H1 (cell line): ENCODE measurements around the gene NUP205. TPM values are rescaled to one million over a fixed set of nuclear protein-coding genes. Genes with fewer than 3 reads are reported as not detected.

Experiments
- CTCF ChIA-PET: fragments of 300-600 bp; sonication (Branson Sonifier 250); formaldehyde crosslinking; loops from one replicate; lab custom pipeline; 2021; ENCODE audit not compliant: partially characterized antibody; lab: Charles Lee
- POLR2A ChIA-PET: fragments of 300-600 bp; sonication (Branson Sonifier 250); formaldehyde crosslinking; loops from one replicate; lab custom pipeline; 2021; ENCODE audit warnings: inconsistent platforms; ENCODE audit not compliant: partially characterized antibody; lab: Charles Lee
- DNase-seq, 2 experiments: peaks; one replicate each; pipeline versions ENCODE4 v3.0.0 to v3.0.0-alpha.2; 2010 to 2022; ENCODE audit warnings: low spot score in 2 of 2, low read depth in 1 of 2, mixed read lengths in 1 of 2
- FAIRE-seq: peaks from 2 replicates; lab custom pipeline; 2011; peaks lifted over from hg19 to GRCh38; lab: Jason Lieb, UNC
- H2AFZ ChIP-seq: 2 replicates; pipeline ENCODE4 v1.8.1; 2012; ENCODE audit warnings: low read length, inconsistent platforms
- H2AK5ac ChIP-seq: 2 replicates; pipeline ENCODE4 v1.6.1; 2013; ENCODE audit warnings: low read depth, low read length
- H2BK120ac ChIP-seq: replicated peaks from 2 replicates; pipeline ENCODE3; 2013; ENCODE audit warnings: low read depth, low read length, inconsistent platforms
- H2BK12ac ChIP-seq: 2 replicates; pipeline ENCODE4 v1.6.1; 2013; ENCODE audit warnings: low read depth, low read length
- H2BK15ac ChIP-seq: 2 replicates; pipeline ENCODE4 v1.6.1; 2013; ENCODE audit warnings: low read length
- H2BK20ac ChIP-seq: 2 replicates; pipeline ENCODE4 v1.6.1; 2013; ENCODE audit warnings: low read length
- H2BK5ac ChIP-seq: 2 replicates; pipeline ENCODE4 v1.6.1; 2013; ENCODE audit warnings: low read depth, low read length
- H3K14ac ChIP-seq: 2 replicates; pipeline ENCODE4 v1.6.1; 2013; ENCODE audit warnings: inconsistent platforms; ENCODE audit not compliant: insufficient read length
- H3K18ac ChIP-seq: 2 replicates; pipeline ENCODE4 v1.6.1; 2013; ENCODE audit warnings: low read length; ENCODE audit errors: extremely low read depth
- H3K23ac ChIP-seq: 2 replicates; pipeline ENCODE4 v1.6.1; 2013; ENCODE audit warnings: inconsistent platforms; ENCODE audit not compliant: insufficient read length
- H3K23me2 ChIP-seq: 2 replicates; pipeline ENCODE4 v1.6.1; 2013; ENCODE audit warnings: low read depth, low read length
- H3K27ac ChIP-seq: 2 replicates; pipeline ENCODE4 v1.6.1; 2011; ENCODE audit warnings: low read depth, low read length, inconsistent platforms
- H3K27me3 ChIP-seq, 4 experiments: replicated peaks in 1 of 4; 1 replicate in 1 of 4; 2 replicates in 3 of 4; pipeline versions ENCODE4 v1.6.1 to v1.8.1; 2011 to 2013; ENCODE audit warnings: low read length in 3 of 4, mild to moderate bottlenecking in 3 of 4, inconsistent platforms in 2 of 4, mixed read lengths in 2 of 4, moderate library complexity in 1 of 4; ENCODE audit not compliant: control insufficient read depth in 3 of 4, insufficient read depth in 3 of 4; ENCODE audit errors: extremely low read depth in 1 of 4
- H3K36me3 ChIP-seq, 4 experiments: 2 replicates each; pipeline versions ENCODE4 v1.6.1 to v1.8.1; 2011 to 2013; ENCODE audit warnings: mild to moderate bottlenecking in 4 of 4, low read length in 3 of 4, moderate library complexity in 2 of 4, control low read depth in 1 of 4, inconsistent platforms in 1 of 4; ENCODE audit not compliant: insufficient read depth in 4 of 4, control insufficient read depth in 2 of 4
- H3K4ac ChIP-seq: replicated peaks from 2 replicates; pipeline ENCODE3; 2013; ENCODE audit warnings: low read length, low read depth, mixed read lengths, inconsistent platforms; ENCODE audit not compliant: insufficient read length
- H3K4me1 ChIP-seq, 4 experiments: replicated peaks in 1 of 4; 1 replicate in 1 of 4; 2 replicates in 3 of 4; pipeline versions ENCODE4 v1.6.1 to v1.8.1; 2011 to 2013; ENCODE audit warnings: low read length in 3 of 4, inconsistent platforms in 2 of 4, mixed read lengths in 1 of 4; ENCODE audit not compliant: insufficient read depth in 4 of 4, control insufficient read depth in 3 of 4
- H3K4me2 ChIP-seq, 2 experiments: 2 replicates each; pipeline versions ENCODE4 v1.6.1 to v1.8.1; 2011 to 2013; ENCODE audit warnings: low read depth in 2 of 2, low read length in 2 of 2, control low read depth in 1 of 2, inconsistent platforms in 1 of 2, mild to moderate bottlenecking in 1 of 2; ENCODE audit not compliant: insufficient read depth in 1 of 2
- H3K4me3 ChIP-seq, 4 experiments: fragments of 200-600, 300-600 bp in 1 of 4; sonication (generic), shearing (Covaris generic), sonication (Bioruptor Twin) in 1 of 4; 2 replicates each; pipeline versions ENCODE4 v1.5.1 to v1.8.1; 2011 to 2016; ENCODE audit warnings: low read length in 4 of 4, low read depth in 3 of 4, control low read depth in 2 of 4, inconsistent platforms in 2 of 4, mild to moderate bottlenecking in 2 of 4, mixed read lengths in 1 of 4, moderate library complexity in 1 of 4; ENCODE audit not compliant: insufficient read depth in 2 of 4; ENCODE audit errors: extremely low read depth in 1 of 4
- H3K56ac ChIP-seq: replicated peaks from 2 replicates; pipeline ENCODE3; 2013; ENCODE audit warnings: low read depth, mild to moderate bottlenecking, mixed read lengths, low read length, inconsistent platforms; ENCODE audit not compliant: insufficient read length
- H3K79me1 ChIP-seq: 2 replicates; pipeline ENCODE4 v1.6.1; 2013; ENCODE audit warnings: low read depth, low read length, control low read depth
- H3K79me2 ChIP-seq, 2 experiments: 2 replicates each; pipeline versions ENCODE4 v1.6.1 to v1.8.1; 2012 to 2013; ENCODE audit warnings: low read length in 2 of 2, mild to moderate bottlenecking in 2 of 2, inconsistent platforms in 1 of 2; ENCODE audit not compliant: insufficient read depth in 2 of 2, control insufficient read depth in 1 of 2
- H3K9ac ChIP-seq, 4 experiments: replicated peaks in 1 of 4; 1 replicate in 1 of 4; 2 replicates in 3 of 4; pipeline versions ENCODE4 v1.6.1 to v1.8.1; 2011 to 2013; ENCODE audit warnings: low read depth in 3 of 4, low read length in 3 of 4, control low read depth in 2 of 4, mild to moderate bottlenecking in 2 of 4, moderate library complexity in 2 of 4, inconsistent platforms in 1 of 4; ENCODE audit errors: extremely low read depth in 1 of 4
- H3K9me3 ChIP-seq, 2 experiments: 2 replicates each; pipeline versions ENCODE4 v1.6.1 to v1.8.1; 2012 to 2013; ENCODE audit warnings: mild to moderate bottlenecking in 2 of 2, moderate library complexity in 2 of 2, control low read depth in 1 of 2, inconsistent platforms in 1 of 2, low read depth in 1 of 2, low read length in 1 of 2, mixed read lengths in 1 of 2; ENCODE audit not compliant: insufficient read depth in 2 of 2
- H4K20me1 ChIP-seq, 2 experiments: replicated peaks in 1 of 2; 2 replicates each; pipeline versions ENCODE3 to v1.8.1; 2011 to 2013; ENCODE audit warnings: inconsistent platforms in 2 of 2, low read length in 2 of 2, mild to moderate bottlenecking in 1 of 2; ENCODE audit not compliant: insufficient read depth in 2 of 2, control insufficient read depth in 1 of 2
- H4K5ac ChIP-seq: 2 replicates; pipeline ENCODE4 v1.6.1; 2013; ENCODE audit warnings: low read length, low read depth, mixed read lengths, inconsistent platforms; ENCODE audit not compliant: insufficient read length
- H4K8ac ChIP-seq: 2 replicates; pipeline ENCODE4 v1.8.0; 2013; ENCODE audit warnings: mild to moderate bottlenecking, moderate library complexity, low read length, inconsistent platforms; ENCODE audit not compliant: insufficient read depth; ENCODE audit errors: extremely low read depth
- H4K91ac ChIP-seq: replicated peaks from 2 replicates; pipeline ENCODE3; 2013; ENCODE audit warnings: low read length, mixed read lengths, inconsistent platforms; ENCODE audit not compliant: insufficient read length
- CTBP2 ChIP-seq: IDR thresholded peaks from 2 replicates; pipeline ENCODE4 v1.7.0; 2011; ENCODE audit warnings: borderline replicate concordance, mild to moderate bottlenecking, moderate library complexity, mixed read lengths, low read length; ENCODE audit not compliant: insufficient read depth, insufficient read length
- KDM1A ChIP-seq: fragments of 200-600, 300-600 bp; sonication (generic); IDR thresholded peaks from 2 replicates; pipeline ENCODE4 v1.7.1; 2016; ENCODE audit warnings: mild to moderate bottlenecking, low read length, borderline replicate concordance
- MAX ChIP-seq: IDR thresholded peaks from 2 replicates; pipeline ENCODE4 v1.6.1; 2012; ENCODE audit warnings: inconsistent platforms
- WGBS, 2 experiments: shearing (Covaris generic) in 1 of 2; methylation state at CpG; one replicate each; pipeline versions ENCODE4 v1.1.6 to v1.1.7; 2013 to 2015; ENCODE audit warnings: low lambda C conversion rate in 2 of 2, mixed read lengths in 2 of 2, inconsistent platforms in 1 of 2, low coverage in 1 of 2, missing lambda C conversion rate in 1 of 2; ENCODE audit not compliant: insufficient replicate concordance in 2 of 2, insufficient coverage in 1 of 2, insufficient read length in 1 of 2; ENCODE audit errors: extremely low coverage in 1 of 2, missing lambda C conversion rate in 1 of 2; 5-methylcytosine and 5-hydroxymethylcytosine counted together
- polyA plus RNA-seq, 7 experiments: library from polyadenylated mRNA; depleted of rRNA in 3 of 7; stranded (reverse) in 5 of 7; unstranded in 2 of 7; fragments of >200 nt in 5 of 7; fragments of 200-250 nt in 2 of 7; gene quantifications; 1 replicate in 5 of 7; 2 replicates in 1 of 7; 4 replicates in 1 of 7; pipeline versions ENCODE4 v1.2.1 to v1.2.3, GENCODE V29; 2011 to 2013; ENCODE audit warnings: missing spikeins in 2 of 7, mixed read lengths in 2 of 7
- total RNA-seq: library from RNA; stranded (reverse); fragmentation: NEBNext Ultra II Directional; extraction: Animal tissue kit (Norgen Biotek cat#: 25700); gene quantifications from 2 replicates; pipeline ENCODE4 v1.2.1, GENCODE V29; 2021

The NUP205 gene
- total and polyA plus RNA-seq, 2 of the 8 experiments (the other 6 are each of a cell fraction or from before 2014, with no cell fraction given), result 148 to 216 TPM

DNA sequence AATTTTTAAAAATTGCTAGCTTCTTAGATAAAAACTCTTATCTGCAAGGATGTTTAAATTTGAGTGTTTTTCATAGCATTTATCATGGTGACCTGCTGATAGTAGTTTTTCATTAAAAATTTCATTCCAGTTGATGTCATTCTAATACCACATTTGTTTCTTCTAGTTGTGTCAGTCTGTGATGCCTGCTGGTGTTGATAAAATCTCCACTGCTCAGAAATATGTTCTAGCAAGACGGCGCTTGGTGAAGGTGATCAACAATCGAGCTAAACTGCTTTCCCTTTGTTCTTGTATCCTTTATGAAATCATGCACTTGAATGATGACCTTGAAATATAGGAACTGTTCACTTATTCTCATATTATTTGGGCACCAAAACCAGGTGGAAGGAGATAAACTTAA lies 87.0 kb downstream of the NUP205 start:
- Histone ChIP-seq H3K9me3 (no peaks in the 10 kb centered on the region), H3K27me3 (no peaks in the 10 kb centered on the region), H3K23ac (no peak overlapping the region), H3K18ac (no peak overlapping the region), H3K4ac (no peak overlapping the region), H2AK5ac (no peak overlapping the region), H2BK120ac (no peak overlapping the region), H3K36me3 (peaks cover 20 to 83% (median 68%) of the 10 kb centered on the region in 4 experiments), H3K79me1 (no peaks in the 10 kb centered on the region), H3K27ac (no peak overlapping the region), H2BK5ac (no peak overlapping the region), H4K5ac (no peak overlapping the region), H3K4me3 (no peak overlapping the region), H3K23me2 (no peaks in the 10 kb centered on the region), H2AFZ (no peak overlapping the region), H2BK12ac (no peak overlapping the region), H3K79me2 (no peaks in the 10 kb centered on the region), H2BK20ac (no peak overlapping the region), H3K56ac (no peak overlapping the region), H4K20me1 (peaks cover 2 to 3% of the 10 kb centered on the region in 2 experiments), H4K91ac (no peak overlapping the region), H2BK15ac (no peak overlapping the region), H3K14ac (no peak overlapping the region), H3K4me2 (no peak overlapping the region), H3K9ac (no peak overlapping the region), H4K8ac (no peak overlapping the region), H3K4me1 (no peaks in the 10 kb centered on the region)
- FAIRE-seq (no peak), DNase-seq (no peak)
- ChIA-PET POLR2A (interaction anchor here (1.0 to 2.3 kb wide), 3 partner anchors 12 to 68 kb away, joined by 3 to 6 read pairs (median 3); no protein-coding TSS in a partner anchor), CTCF (interaction anchor here (0.9 to 5.7 kb wide), 36 partner anchors 8 to 371 kb away, joined by 3 to 114 read pairs (median 4); partner anchors contain the start of genes NUP205 and STMP1)
- 97% methylated on average over 3 of the region's 3 CpGs; no CpG with 5 or more reads in 1 of the 2 experiments for WGBS, 2 experiments
- TF ChIP-seq KDM1A (no peak), MAX (no peak), CTBP2 (no peak)
